IPS DF 4.7 (cell line): ENCODE measurements around the gene TRIM67.
"Not testable (repeated sequence)": the region's sequence is repeated elsewhere in the genome, so short reads cannot be mapped to it uniquely, and the experiment has no call there.

ENCODE experiments used
- DNase-seq: peaks from one replicate; pipeline ENCODE4 v3.0.0-alpha.2; 2013; ENCODE audit warnings: low spot score; ENCODE audit errors: extremely low read depth

TRIM67 gene

GRCh38 chr1:231161667-231162296, at the start of gene TRIM67:
Gene TRIM67, plus strand, starts transcription at chr1:231162058. Its CDS starts 912 bp downstream, at chr1:231162970.
- DNase-seq: no peak

DNA sequence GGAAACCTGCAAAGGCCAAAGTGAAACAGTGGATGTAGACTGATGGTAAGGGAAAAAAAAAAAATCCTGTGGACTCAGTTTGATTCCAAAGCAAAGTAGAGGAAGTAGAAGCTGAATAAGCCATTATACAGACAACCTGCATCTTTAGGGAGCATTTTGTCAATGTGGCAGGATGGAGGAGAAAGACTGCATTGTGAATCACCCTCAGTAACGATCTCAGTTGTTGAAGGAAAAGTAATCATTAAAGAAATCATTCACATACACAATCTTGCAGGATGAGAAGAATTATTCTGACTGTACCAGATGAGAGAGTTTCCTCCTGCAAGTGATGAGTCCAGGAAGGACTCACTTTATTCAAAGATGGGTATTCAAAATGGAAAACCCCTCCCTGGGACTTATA, 45.1 kb upstream of the TRIM67 start:
- DNase-seq: no peak

- DNase-seq: no peak
Observed at GRCh38 chr1:231118704-231119453, 43.0 kb upstream of the TRIM67 start.

DNA sequence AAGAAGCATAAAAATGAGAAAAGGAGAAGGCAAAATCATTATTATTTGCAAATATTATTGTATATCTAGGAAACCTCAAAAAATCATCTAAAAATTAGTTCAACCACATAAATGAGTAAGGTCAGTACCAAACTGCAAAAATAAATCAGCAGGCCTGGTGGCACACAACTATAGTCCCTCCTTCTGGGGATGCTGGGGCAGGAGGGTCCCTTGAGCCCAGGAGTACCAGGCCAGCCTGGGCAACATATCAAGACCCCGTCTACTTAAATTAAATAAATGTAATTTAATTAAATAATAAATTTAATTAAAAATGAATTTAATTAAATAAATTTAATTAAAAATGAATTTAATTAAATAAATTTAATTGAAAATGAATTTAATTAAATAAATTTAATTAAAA, 40.3 kb upstream of the TRIM67 start:
- DNase-seq: no peak

- DNase-seq: no peak
Observed at GRCh38 chr1:231122143-231122542, 39.7 kb upstream of the TRIM67 start.

- DNase-seq: no peak
Observed at GRCh38 chr1:231124746-231125145, 37.1 kb upstream of the TRIM67 start.

DNA sequence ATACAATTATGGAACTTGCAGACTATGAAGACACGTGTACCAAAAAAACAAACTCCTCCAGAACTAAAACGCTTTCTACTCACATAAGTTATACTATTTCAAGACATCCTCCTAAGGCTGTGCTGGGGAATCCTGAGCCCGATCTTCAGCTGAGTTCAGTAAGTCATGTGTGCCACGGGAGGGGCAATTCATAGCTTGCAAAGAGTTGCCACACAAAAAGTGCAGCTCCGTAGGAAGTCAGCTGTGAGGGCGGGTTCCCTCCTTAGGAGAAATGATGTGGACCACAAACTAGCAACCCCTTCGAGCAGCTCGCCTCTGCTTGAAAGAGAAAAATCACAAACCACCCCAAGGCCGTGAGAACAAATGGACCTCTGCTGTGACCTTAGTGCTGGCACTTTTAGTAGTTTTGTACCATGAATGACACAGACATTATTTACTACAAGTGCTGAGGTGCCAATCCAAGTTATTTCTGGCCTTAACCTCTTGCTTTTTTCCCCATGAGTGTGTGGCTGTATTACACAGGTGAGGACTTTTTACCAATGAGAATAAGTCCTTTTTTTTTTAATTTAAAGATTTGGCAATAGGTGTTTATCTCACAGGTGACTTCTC, 35.8 kb upstream of the TRIM67 start:
- no peak for DNase-seq

DNA sequence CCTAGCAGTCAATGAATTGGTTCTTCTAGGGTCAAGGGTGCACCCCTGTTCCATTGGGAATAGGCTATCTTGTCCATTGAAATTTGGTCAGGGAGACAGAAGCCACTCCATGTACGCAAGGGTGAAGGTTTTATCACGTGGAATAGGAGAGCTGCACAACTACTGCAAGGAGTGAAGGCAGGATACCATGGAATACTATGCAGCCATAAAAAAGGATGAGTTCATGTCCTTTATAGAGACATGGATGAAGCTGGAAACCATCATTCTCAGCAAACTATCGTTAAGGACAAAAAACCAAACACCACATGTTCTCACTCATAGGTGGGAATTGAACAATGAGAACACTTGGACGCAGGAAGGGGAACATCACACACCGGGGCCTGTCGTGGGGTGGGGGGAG, 34.8 kb upstream of the TRIM67 start:
- DNase-seq: not testable (repeated sequence)

- DNase-seq: not testable (repeated sequence)
Observed at GRCh38 chr1:231128471-231128870, 33.4 kb upstream of the TRIM67 start.

- DNase-seq: no peak
Observed at GRCh38 chr1:231130544-231130943, 31.3 kb upstream of the TRIM67 start.

- DNase-seq: not testable (repeated sequence)
Observed at GRCh38 chr1:231132591-231132990, 29.3 kb upstream of the TRIM67 start.

DNA sequence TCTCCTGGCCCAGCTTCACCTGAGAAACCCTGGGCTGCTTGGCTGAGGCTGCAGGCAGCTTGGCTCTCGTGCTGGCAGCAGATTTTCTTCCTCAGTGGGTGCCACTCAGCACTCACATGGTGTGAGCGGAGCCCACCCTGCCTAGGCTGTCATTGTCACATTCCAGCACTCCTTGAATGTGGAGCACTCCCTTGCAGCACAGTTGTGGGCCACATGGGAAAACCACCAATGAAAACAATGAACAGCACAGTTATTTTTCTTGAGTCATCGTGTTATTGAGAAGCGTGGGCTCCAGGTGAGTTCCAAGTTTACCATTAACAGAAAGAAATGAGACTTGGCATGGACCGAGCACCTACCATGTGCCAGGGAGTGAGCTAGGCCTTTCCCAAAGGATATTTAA, 27.2 kb upstream of the TRIM67 start:
- DNase-seq: no peak

DNA sequence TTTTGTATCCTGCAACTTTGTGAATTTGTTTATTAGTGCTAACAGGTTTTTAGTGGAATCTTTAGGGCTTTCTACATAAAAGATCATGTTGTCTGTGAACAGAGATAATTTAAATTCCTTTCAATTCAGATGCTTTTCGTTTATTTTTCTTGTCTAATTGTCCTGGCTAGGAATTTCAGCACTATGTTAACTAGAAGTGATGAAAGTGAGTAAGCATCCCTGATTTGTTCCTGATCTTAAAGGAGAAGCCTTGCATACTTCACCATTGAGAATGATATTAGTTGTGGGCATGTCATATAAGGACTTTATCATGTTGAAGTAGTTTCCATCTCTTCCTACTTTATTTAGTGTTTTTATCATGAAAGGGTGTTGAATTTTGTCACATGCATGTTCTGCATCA, 23.6 kb upstream of the TRIM67 start:
- no peak for DNase-seq

DNA sequence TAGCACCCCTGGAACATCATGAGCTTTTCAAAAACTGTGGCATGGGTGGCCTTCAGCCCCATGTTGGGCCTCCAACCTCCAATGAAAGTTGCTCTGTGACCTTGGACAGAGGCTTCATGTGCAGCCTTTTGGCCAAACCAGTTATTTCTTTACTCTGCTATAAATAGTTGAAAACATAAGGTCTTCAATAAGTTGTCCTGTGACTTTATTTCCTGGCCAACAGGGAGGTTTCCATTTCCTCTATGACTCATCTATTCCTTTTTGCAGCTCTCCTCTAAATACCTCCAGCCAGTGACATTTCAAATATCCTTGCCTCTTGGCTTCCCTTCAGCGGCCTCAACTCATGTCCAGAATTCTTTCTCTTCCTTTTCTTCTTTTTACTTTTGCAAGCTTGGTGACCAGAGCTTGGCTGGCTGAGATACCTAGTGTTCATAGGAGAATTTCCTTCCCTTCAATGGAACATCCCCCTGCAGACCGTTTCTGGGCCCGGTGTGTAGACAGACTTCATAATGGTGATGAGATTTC, 22.7 kb upstream of the TRIM67 start:
- no peak for DNase-seq

- no peak for DNase-seq
Observed at GRCh38 chr1:231139659-231140654, 21.9 kb upstream of the TRIM67 start.

DNA sequence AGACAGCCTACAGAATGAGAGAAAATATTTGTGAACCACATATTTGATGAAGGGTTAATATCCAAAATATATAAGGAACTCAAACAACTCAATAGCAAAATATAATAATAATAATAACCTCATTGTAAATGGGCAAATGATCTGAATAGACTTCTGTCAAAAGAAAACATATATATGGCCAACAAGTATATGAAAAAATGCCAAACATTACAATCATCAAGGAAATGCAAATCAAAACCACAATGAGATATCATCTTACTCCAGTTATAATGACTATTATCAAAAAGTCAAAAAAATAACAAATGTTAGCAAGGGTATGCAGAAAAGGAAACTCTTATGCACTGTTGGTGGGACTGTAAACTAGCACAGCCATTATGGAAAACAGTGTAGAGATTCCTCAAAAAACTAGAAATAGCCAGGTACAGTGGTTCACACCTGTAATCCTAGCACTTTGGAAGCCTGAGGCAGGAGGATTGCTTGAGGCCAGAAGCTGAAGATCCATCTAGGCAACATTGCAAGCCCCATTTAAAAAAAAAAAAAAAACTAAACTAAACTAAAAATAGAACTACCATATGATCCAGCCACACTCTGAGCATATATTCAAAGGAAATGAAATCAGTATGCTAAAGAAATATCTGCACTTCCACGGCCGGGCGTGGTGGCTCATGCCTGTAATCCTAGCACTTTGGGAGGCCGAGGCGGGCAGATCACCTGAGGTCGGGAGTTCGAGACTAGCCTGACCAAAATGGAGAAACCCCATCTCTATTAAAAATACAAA, 17.3 kb upstream of the TRIM67 start:
- DNase-seq: no peak

GRCh38 chr1:231147896-231148295, 14.0 kb upstream of the TRIM67 start:
- no peak for DNase-seq

DNA sequence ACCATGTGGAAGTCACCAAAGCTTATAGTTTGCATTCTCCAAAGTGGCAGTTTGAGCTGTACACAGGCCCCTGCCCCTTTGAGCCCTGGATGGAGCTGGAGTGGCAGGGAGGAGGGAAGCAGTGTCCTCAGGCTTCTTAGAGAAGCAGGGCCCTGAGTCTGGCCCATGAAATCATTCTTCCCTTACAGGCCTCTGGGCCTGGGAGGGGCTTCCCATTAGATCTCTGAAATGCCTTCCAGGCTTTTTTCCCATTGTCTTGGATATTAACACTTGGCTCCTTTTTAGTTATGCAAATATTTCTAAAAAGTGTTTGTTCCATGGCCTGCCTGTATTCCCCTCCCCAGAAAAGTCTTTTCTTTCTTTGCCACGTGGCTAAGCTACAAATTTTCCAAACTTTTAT, 10.0 kb upstream of the TRIM67 start:
- DNase-seq: no peak

DNA sequence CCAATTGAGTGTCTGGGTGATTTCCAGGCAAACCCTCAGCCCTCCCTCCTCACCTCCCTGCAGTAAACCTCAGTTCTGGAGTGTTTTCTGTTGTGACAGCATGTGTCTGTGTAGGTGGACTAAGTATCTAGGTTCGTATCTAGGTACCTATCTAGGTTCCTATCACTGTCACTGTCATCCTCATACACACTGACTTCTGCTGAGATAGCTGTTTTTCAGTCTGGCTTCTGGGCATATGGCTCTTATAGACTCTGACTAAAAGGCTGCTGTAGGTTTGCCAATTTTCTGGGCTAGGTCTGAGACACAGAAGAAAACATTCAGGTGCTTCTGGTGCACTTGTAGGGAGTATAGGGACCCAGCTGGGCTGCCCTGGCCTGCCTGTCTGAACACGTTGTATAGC, 8.1 kb upstream of the TRIM67 start:
- DNase-seq: no peak

DNA sequence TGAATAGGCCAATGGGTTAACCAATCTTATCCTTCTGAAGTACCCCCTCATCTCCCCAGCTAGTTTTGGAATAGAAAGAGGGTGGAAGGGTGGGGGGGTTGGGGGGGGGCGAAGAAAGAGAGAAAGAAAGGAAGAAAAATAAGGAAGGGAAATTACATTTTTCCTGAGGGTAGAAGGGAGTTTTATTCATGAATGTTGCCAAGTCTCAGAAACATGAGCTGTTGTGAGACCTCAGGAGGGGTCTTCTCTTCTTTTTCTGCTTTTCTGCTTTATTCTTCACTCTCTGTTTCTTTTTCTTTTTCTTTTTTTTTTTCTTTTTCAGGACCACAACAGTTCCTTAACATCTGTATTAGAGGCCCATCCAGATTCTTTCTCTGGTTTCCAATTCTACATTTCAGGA, 6.0 kb upstream of the TRIM67 start:
- no peak for DNase-seq
